Purkinje cell (primary cell): ENCODE measurements around the gene ADCY10. TPM values are rescaled to one million over a fixed set of nuclear protein-coding genes. Genes with fewer than 3 reads are reported as not detected.

Experiments
- polyA plus RNA-seq: library from polyadenylated mRNA; unstranded; fragments of >200 nt; fragmentation: Nextera tagmentation; gene quantifications from 2 replicates; pipeline ENCODE4 v1.2.1, GENCODE V29; 2014

ADCY10 gene
- polyA plus RNA-seq: 0.12 and 0.88 TPM in 2 replicates

GRCh38 chr1:167913895-167914496 is at the start of gene ADCY10:
ADCY10 (minus strand) TSS chr1:167914134; CDS start chr1:167905140, 8,994 bp downstream.

GRCh38 chr1:167936930-167937708 is 23.2 kb upstream of the ADCY10 start, which contains the start of gene MPC2:
MPC2 (minus strand) TSS chr1:167937072; CDS start chr1:167935841, 1,231 bp downstream.

GRCh38 chr1:167936068-167936929 is 22.4 kb upstream of the ADCY10 start, which contains the start of gene DCAF6:
DCAF6 (plus strand) TSS chr1:167936683; CDS start chr1:167936912, 229 bp downstream.

Other genes with a start within 250 kb of the ADCY10 start
- gene MPZL1, start 192.2 kb downstream of the ADCY10 start, polyA plus RNA-seq: 26.4 and 27.5 TPM in 2 replicates
- gene DCAF6, start 22.5 kb upstream of the ADCY10 start, polyA plus RNA-seq: 89.0 and 93.3 TPM in 2 replicates
- gene MPC2, start 22.9 kb upstream of the ADCY10 start, polyA plus RNA-seq: 221 and 265 TPM in 2 replicates
- gene GPR161, start 222.8 kb upstream of the ADCY10 start, polyA plus RNA-seq: 1.8 and 2.0 TPM in 2 replicates